ENCODE results near the gene COMTD1.

COMTD1 gene

GRCh38 chr10:75234017-75234682 lies 1.6 kb downstream of the COMTD1 start:
- Histone ChIP-seq H3K36me3 (ENCODE audit: control insufficient read depth, low read length) (peaks cover 48% of the 10 kb centered on the region), H3K4me1 (ENCODE audit: control insufficient read depth, low read length) (peaks cover 29% of the 10 kb centered on the region), H3K9me3 (ENCODE audit: control insufficient read depth, insufficient read depth, low read length) (no peaks in the 10 kb centered on the region), H3K79me2 (ENCODE audit: control insufficient read depth, low read length) (peaks cover 44% of the 10 kb centered on the region), H3K4me3 (ENCODE audit: low read length) (peak overlapping the region; percentile 84), H3F3A (ENCODE audit: control insufficient read depth, insufficient read depth) (peaks cover 32% of the 10 kb centered on the region), H3K9me2 (replicated peaks; ENCODE audit: control insufficient read depth, low read length) (no peaks in the 10 kb centered on the region), H3K27me3 (ENCODE audit: control insufficient read depth, low read length) (no peaks in the 10 kb centered on the region), H3K4me2 (ENCODE audit: low read length) (peak overlapping the region; percentile 99), H4K20me1 (ENCODE audit: control insufficient read depth, insufficient read depth, low read depth, low read length) (no peaks in the 10 kb centered on the region), H3K27ac (ENCODE audit: low read depth, low read length) (peak overlapping the region; percentile 76)
- TF ChIP-seq CTCF (IDR thresholded peaks at IDR 0.05; ENCODE audit: low read depth, low read length, poor library complexity, severe bottlenecking) (no peak), EZH2phosphoT487 (IDR thresholded peaks at IDR 0.05; ENCODE audit: borderline replicate concordance, low read length) (no peak)

- H3K9me3 ChIP-seq (ENCODE audit: control insufficient read depth, insufficient read depth, low read length): no peaks in the 10 kb centered on the region
- peaks cover 50% of the 10 kb centered on the region for H3K79me2 ChIP-seq (ENCODE audit: control insufficient read depth, low read length)
- H3K9me2 ChIP-seq (replicated peaks; ENCODE audit: control insufficient read depth, low read length): no peaks in the 10 kb centered on the region
- TF ChIP-seq CTCF (IDR thresholded peaks at IDR 0.05; ENCODE audit: low read depth, low read length, poor library complexity, severe bottlenecking) (no peak), EZH2phosphoT487 (IDR thresholded peaks at IDR 0.05; ENCODE audit: borderline replicate concordance, low read length) (no peak)
- peak overlapping the region; percentile 99 for H3K4me2 ChIP-seq (ENCODE audit: low read length)
- peak overlapping the region; percentile 51 for H3K27ac ChIP-seq (ENCODE audit: low read depth, low read length)
- H3K27me3 ChIP-seq (ENCODE audit: control insufficient read depth, low read length): no peaks in the 10 kb centered on the region
- peak overlapping the region; percentile 84 for H3K4me3 ChIP-seq (ENCODE audit: low read length)
- no peaks in the 10 kb centered on the region for H4K20me1 ChIP-seq (ENCODE audit: control insufficient read depth, insufficient read depth, low read depth, low read length)
- peaks cover 29% of the 10 kb centered on the region for H3K4me1 ChIP-seq (ENCODE audit: control insufficient read depth, low read length)
- H3F3A ChIP-seq (ENCODE audit: control insufficient read depth, insufficient read depth): peaks cover 38% of the 10 kb centered on the region
- H3K36me3 ChIP-seq (ENCODE audit: control insufficient read depth, low read length): peaks cover 54% of the 10 kb centered on the region
These were observed 2.2 kb downstream of the COMTD1 start for GRCh38 chr10:75233444-75234016.

GRCh38 chr10:75231672-75232581 lies 3.8 kb downstream of the COMTD1 start:
- H3K9me2 ChIP-seq (replicated peaks; ENCODE audit: control insufficient read depth, low read length): no peaks in the 10 kb centered on the region
- H3K9me3 ChIP-seq (ENCODE audit: control insufficient read depth, insufficient read depth, low read length): no peaks in the 10 kb centered on the region
- H3K4me3 ChIP-seq (ENCODE audit: low read length): no peak overlapping the region
- H3K27ac ChIP-seq (ENCODE audit: low read depth, low read length): no peak overlapping the region
- no peak for TF ChIP-seq EZH2phosphoT487 (IDR thresholded peaks at IDR 0.05; ENCODE audit: borderline replicate concordance, low read length)
- no peak for TF ChIP-seq CTCF (IDR thresholded peaks at IDR 0.05; ENCODE audit: low read depth, low read length, poor library complexity, severe bottlenecking)
- H3K4me2 ChIP-seq (ENCODE audit: low read length): no peak overlapping the region
- peaks cover 64% of the 10 kb centered on the region for H3K79me2 ChIP-seq (ENCODE audit: control insufficient read depth, low read length)
- H3K27me3 ChIP-seq (ENCODE audit: control insufficient read depth, low read length): no peaks in the 10 kb centered on the region
- peaks cover 65% of the 10 kb centered on the region for H3K36me3 ChIP-seq (ENCODE audit: control insufficient read depth, low read length)
- H3F3A ChIP-seq (ENCODE audit: control insufficient read depth, insufficient read depth): peaks cover 42% of the 10 kb centered on the region
- peaks cover 29% of the 10 kb centered on the region for H3K4me1 ChIP-seq (ENCODE audit: control insufficient read depth, low read length)
- H4K20me1 ChIP-seq (ENCODE audit: control insufficient read depth, insufficient read depth, low read depth, low read length): no peaks in the 10 kb centered on the region

All from DOHH2 (cell line).